PC-9 (cell line): ENCODE data around the gene ZNRF3. TPM values are rescaled to one million over a fixed set of nuclear protein-coding genes. Genes with fewer than 3 reads are reported as not detected.
A peak's percentile ranks its signal among the peaks of the same experiment; 100 is the strongest.

ENCODE experiments used
- BruUV-seq: library from RNA; stranded (reverse); fragments of 400-500 nt; replicated peaks from 2 replicates; lab custom pipeline; 2021; lab: Mats Ljungman, UMichigan
- CTCF ChIA-PET: fragments of 300-600 bp; sonication (Branson Sonifier 250); formaldehyde crosslinking; loops from one replicate; lab custom pipeline; 2022; ENCODE audit warnings: antibody characterized with exemption; lab: Charles Lee
- POLR2A ChIA-PET: fragments of 300-600 bp; sonication (Branson Sonifier 250); formaldehyde crosslinking; loops from one replicate; lab custom pipeline; 2022; ENCODE audit warnings: antibody characterized with exemption; ENCODE audit not compliant: unreplicated experiment; lab: Charles Lee
- DNase-seq, 2 experiments: peaks; one replicate each; pipeline versions ENCODE4 v3.0.0 to v3.0.0-alpha.2; 2015 to 2022; ENCODE audit warnings: mixed read lengths in 1 of 2
- H2AFZ ChIP-seq: fragments of 200-600 bp; sonication (generic); 2 replicates; pipeline ENCODE4 v1.8.1; 2017; ENCODE audit warnings: antibody characterized with exemption
- H3F3A ChIP-seq: fragments of 200-600 bp; sonication (generic); 2 replicates; pipeline ENCODE4 v1.8.1; 2017; ENCODE audit warnings: antibody characterized with exemption, mild to moderate bottlenecking, low read depth; ENCODE audit not compliant: insufficient read depth
- H3K27ac ChIP-seq: fragments of 200-600 bp; sonication (generic); 2 replicates; pipeline ENCODE4 v1.6.1; 2016; ENCODE audit warnings: mixed run types
- H3K27me3 ChIP-seq: fragments of 200-600 bp; sonication (generic); 2 replicates; pipeline ENCODE4 v1.6.1; 2016; ENCODE audit warnings: low read depth, mixed run types; ENCODE audit not compliant: insufficient read depth
- H3K36me3 ChIP-seq: fragments of 200-600 bp; sonication (generic); 2 replicates; pipeline ENCODE4 v1.6.1; 2016; ENCODE audit warnings: low read depth, mixed run types
- H3K4me1 ChIP-seq: fragments of 200-600 bp; sonication (generic); replicated peaks from 2 replicates; pipeline ENCODE4 v1.6.1; 2016; ENCODE audit warnings: mixed run types; ENCODE audit not compliant: insufficient read depth
- H3K4me2 ChIP-seq: fragments of 200-600 bp; sonication (generic); 2 replicates; pipeline ENCODE4 v1.6.1; 2017; ENCODE audit warnings: mixed run types
- H3K4me3 ChIP-seq: fragments of 200-600 bp; sonication (generic); 2 replicates; pipeline ENCODE4 v1.6.1; 2016; ENCODE audit warnings: mixed run types
- H3K79me2 ChIP-seq: fragments of 200-600 bp; sonication (generic); 2 replicates; pipeline ENCODE4 v1.6.1; 2017; ENCODE audit warnings: low read depth, mixed run types
- H3K9me2 ChIP-seq: fragments of 200-600 bp; sonication (generic); 2 replicates; pipeline ENCODE4 v1.8.1; 2017; ENCODE audit warnings: mild to moderate bottlenecking; ENCODE audit not compliant: insufficient read depth
- H3K9me3 ChIP-seq: fragments of 200-600 bp; sonication (generic); 2 replicates; pipeline ENCODE4 v1.8.1; 2016; ENCODE audit warnings: low read depth; ENCODE audit not compliant: insufficient read depth
- H4K20me1 ChIP-seq: fragments of 200-600 bp; sonication (generic); 2 replicates; pipeline ENCODE4 v1.8.1; 2017; ENCODE audit not compliant: insufficient read depth
- EZH2 ChIP-seq: fragments of 200-600 bp; sonication (generic); IDR thresholded peaks from 2 replicates; pipeline ENCODE4 v1.8.0; 2017; ENCODE audit warnings: antibody characterized with exemption, low read depth
- intact Hi-C: fragments of 100-400 bp; cut with micrococcal nuclease; formaldehyde crosslinking; loops from one replicate; pipeline ENCODE4 v1.10.0; 2022; ENCODE audit not compliant: unreplicated experiment
- total RNA-seq: library from RNA; stranded (reverse); gene quantifications from 2 replicates; pipeline ENCODE4 v1.2.3, GENCODE V29; 2021
- TF ChIP-seq, protein P1 (sequence below): fragments of 200-600 bp; sonication (generic); conservative IDR thresholded peaks from 2 replicates; pipeline ENCODE4 v1.6.1; 2017; ENCODE audit warnings: mixed run types, antibody characterized with exemption, mild to moderate bottlenecking, moderate library complexity

ZNRF3 gene
- total RNA-seq, 1 experiment from 2014 or later: 5.2 TPM

DNA sequence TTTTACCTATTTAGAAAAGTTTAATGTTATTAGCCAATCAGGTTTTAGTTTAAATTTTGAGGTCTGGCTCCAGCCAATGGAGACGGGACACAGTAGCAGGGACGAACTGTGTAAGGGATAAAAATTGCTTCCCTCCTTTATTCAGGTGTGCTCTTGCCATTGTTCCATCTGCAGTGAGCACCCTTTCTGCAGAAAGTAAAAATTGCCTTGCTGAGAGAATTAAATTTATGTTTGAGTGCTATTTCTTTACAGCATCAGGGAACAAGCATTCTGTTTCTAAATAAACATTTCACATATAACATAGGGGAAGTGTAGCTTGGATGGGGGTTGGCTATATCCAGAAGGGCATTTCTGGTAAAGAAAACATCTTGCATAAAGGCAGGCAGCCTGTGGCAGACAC, 36.4 kb upstream of the ZNRF3 start:
- no peaks in the 10 kb centered on the region for H3F3A ChIP-seq
- H3K4me2 ChIP-seq: no peak overlapping the region
- ChIA-PET CTCF (no interaction called here), POLR2A (no interaction called here)
- H3K79me2 ChIP-seq: no peaks in the 10 kb centered on the region
- H3K27ac ChIP-seq: no peak overlapping the region
- H2AFZ ChIP-seq: no peak overlapping the region
- no TSS peak for BruUV-seq
- no peaks in the 10 kb centered on the region for H3K36me3 ChIP-seq
- intact Hi-C loops: no loop called here
- H3K4me3 ChIP-seq: no peak overlapping the region
- no peaks in the 10 kb centered on the region for H4K20me1 ChIP-seq
- peaks cover 16% of the 10 kb centered on the region for H3K9me3 ChIP-seq
- H3K9me2 ChIP-seq: no peaks in the 10 kb centered on the region
- H3K4me1 ChIP-seq: no peaks in the 10 kb centered on the region
- DNase-seq: no peak
- no peaks in the 10 kb centered on the region for H3K27me3 ChIP-seq
- TF ChIP-seq EZH2: no peak
- TF ChIP-seq, protein P1, sequence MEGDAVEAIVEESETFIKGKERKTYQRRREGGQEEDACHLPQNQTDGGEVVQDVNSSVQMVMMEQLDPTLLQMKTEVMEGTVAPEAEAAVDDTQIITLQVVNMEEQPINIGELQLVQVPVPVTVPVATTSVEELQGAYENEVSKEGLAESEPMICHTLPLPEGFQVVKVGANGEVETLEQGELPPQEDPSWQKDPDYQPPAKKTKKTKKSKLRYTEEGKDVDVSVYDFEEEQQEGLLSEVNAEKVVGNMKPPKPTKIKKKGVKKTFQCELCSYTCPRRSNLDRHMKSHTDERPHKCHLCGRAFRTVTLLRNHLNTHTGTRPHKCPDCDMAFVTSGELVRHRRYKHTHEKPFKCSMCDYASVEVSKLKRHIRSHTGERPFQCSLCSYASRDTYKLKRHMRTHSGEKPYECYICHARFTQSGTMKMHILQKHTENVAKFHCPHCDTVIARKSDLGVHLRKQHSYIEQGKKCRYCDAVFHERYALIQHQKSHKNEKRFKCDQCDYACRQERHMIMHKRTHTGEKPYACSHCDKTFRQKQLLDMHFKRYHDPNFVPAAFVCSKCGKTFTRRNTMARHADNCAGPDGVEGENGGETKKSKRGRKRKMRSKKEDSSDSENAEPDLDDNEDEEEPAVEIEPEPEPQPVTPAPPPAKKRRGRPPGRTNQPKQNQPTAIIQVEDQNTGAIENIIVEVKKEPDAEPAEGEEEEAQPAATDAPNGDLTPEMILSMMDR: no peak

DNA sequence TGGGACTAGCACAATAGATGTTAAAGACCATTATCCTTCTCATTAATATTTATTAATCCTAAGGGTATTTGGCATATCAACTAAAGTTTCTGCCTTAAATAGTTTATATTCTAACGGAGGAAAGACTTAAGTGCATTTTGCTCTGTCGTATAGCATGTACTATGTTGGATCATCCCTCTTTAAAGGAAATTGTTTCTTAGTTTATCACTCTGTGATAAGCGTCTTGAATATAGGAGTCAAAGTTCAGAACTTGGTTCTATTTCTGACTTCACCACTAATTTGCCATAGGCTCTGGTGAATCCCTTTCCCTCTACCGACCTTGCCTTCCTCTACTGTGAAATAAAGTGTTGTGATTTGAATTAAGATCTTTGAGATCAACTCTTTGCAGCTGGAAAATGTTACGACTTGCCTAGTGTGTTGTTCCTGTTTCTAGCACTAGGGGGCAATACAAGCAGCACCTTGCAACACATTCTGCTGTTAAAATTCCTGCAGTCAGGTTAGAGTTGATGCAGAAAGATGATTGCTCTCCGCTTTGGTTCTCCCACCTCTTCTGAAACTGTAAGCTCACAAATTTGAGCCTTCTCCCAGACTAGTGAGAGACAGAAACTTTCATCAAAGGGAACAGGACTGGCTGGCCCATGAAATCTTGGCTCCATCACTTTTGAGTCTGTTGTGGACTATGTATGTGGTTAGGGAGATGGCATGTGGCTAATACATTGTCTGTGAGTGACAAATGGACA, 27.8 kb upstream of the ZNRF3 start:
- peak; percentile 17 to 41 for DNase-seq
- Histone ChIP-seq H3K27me3 (no peaks in the 10 kb centered on the region), H2AFZ (no peak overlapping the region), H3K36me3 (no peaks in the 10 kb centered on the region), H3F3A (no peaks in the 10 kb centered on the region), H3K4me2 (no peak overlapping the region), H3K4me3 (no peak overlapping the region), H3K79me2 (no peaks in the 10 kb centered on the region), H3K4me1 (no peaks in the 10 kb centered on the region), H3K27ac (no peak overlapping the region), H4K20me1 (no peaks in the 10 kb centered on the region), H3K9me3 (no peaks in the 10 kb centered on the region), H3K9me2 (no peaks in the 10 kb centered on the region)
- CTCF ChIA-PET: interaction anchor here (1.2 kb wide), 1 partner anchor 185 kb away, joined by 11 read pairs; no protein-coding TSS in a partner anchor
- POLR2A ChIA-PET: no interaction called here
- TF ChIP-seq, protein P1: peak; percentile 97
- TF ChIP-seq EZH2: no peak
- intact Hi-C loops: loop anchor here (1.0 to 10.0 kb wide), 3 partner anchors 185 to 389 kb away; no protein-coding TSS in a partner anchor
- no TSS peak for BruUV-seq

DNA sequence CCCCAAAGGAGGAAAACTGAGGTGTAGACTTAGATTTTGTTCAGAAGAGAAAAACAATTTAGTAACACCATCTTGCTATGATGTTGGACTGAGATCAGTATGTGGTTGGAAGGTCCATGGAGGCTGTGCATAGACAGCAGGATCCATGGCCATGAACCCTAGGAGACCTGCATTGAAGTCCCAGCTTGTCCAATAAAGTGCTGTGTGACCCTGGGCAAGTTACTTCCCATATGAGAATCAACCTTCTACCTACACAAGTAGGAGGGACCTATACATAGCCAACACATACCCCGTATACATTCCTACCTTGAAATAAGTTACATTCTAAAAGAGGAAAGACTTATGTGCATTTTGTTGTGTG, 27.3 kb upstream of the ZNRF3 start:
- Histone ChIP-seq H3K9me2 (no peaks in the 10 kb centered on the region), H2AFZ (no peak overlapping the region), H3K4me1 (no peaks in the 10 kb centered on the region), H3K79me2 (no peaks in the 10 kb centered on the region), H3K9me3 (no peaks in the 10 kb centered on the region), H3K4me2 (no peak overlapping the region), H3K4me3 (no peak overlapping the region), H3K36me3 (no peaks in the 10 kb centered on the region), H4K20me1 (no peaks in the 10 kb centered on the region), H3F3A (no peaks in the 10 kb centered on the region), H3K27ac (no peak overlapping the region), H3K27me3 (no peaks in the 10 kb centered on the region)
- no peak for DNase-seq
- CTCF ChIA-PET: interaction anchor here (1.2 kb wide), 1 partner anchor 184 kb away, joined by 11 read pairs; no protein-coding TSS in a partner anchor
- no peak for TF ChIP-seq EZH2
- TF ChIP-seq, protein P1: no peak
- POLR2A ChIA-PET: no interaction called here
- intact Hi-C loops: loop anchor here (10.0 kb wide), 1 partner anchor 389 kb away; no protein-coding TSS in a partner anchor
- BruUV-seq: no TSS peak
